GM18907 (cell line): ENCODE measurements around the gene RPS18.

ENCODE experiments used
- ATAC-seq: cut with Tn5 transposase; IDR thresholded peaks from one replicate; pipeline ENCODE4 v1.9.1; 2021; ENCODE audit warnings: mild to moderate bottlenecking, moderate library complexity; ENCODE audit not compliant: unreplicated experiment

RPS18 gene

GRCh38 chr6:33313709-33314514, 42.0 kb downstream of the RPS18 start, which contains the start of gene TAPBP:
TSS of gene TAPBP (minus strand) at chr6:33314078. CDS start at chr6:33314041, 37 bp downstream.
- peak; percentile 41 for ATAC-seq

- no peak for ATAC-seq
Observed at GRCh38 chr6:33314515-33314942, 42.7 kb downstream of the RPS18 start.

GRCh38 chr6:33314943-33315792, 43.3 kb downstream of the RPS18 start:
- no peak for ATAC-seq

- no peak for ATAC-seq
Observed at GRCh38 chr6:33315793-33316602, 44.1 kb downstream of the RPS18 start.

- no peak for ATAC-seq
Observed at GRCh38 chr6:33316603-33317418, 44.9 kb downstream of the RPS18 start.

GRCh38 chr6:33317419-33317668, 45.5 kb downstream of the RPS18 start:
- ATAC-seq: no peak

- ATAC-seq: peak; percentile 47
Observed at GRCh38 chr6:33317669-33318425, 46.0 kb downstream of the RPS18 start, which contains the start of gene ZBTB22. TSS of gene ZBTB22 (minus strand) at chr6:33317744. CDS start at chr6:33316916, 828 bp downstream.

- no peak for ATAC-seq
Observed at GRCh38 chr6:33318426-33319073, 46.7 kb downstream of the RPS18 start.

GRCh38 chr6:33319939-33320314, 48.1 kb downstream of the RPS18 start:
- no peak for ATAC-seq

- no peak for ATAC-seq
Observed at GRCh38 chr6:33320315-33321181, 48.7 kb downstream of the RPS18 start.

GRCh38 chr6:33321227-33321626, 49.4 kb downstream of the RPS18 start:
- ATAC-seq: no peak

GRCh38 chr6:33323623-33323948, 51.7 kb downstream of the RPS18 start:
- peak; percentile 14 for ATAC-seq

- ATAC-seq: no peak
Observed at GRCh38 chr6:33324125-33324524, 52.2 kb downstream of the RPS18 start.
